Muscle of back (tissue), 11 donors: ENCODE measurements around the gene STRA6. TPM values are rescaled to one million over a fixed set of nuclear protein-coding genes. Genes with fewer than 3 reads are reported as not detected.
A peak's percentile ranks its signal among the peaks of the same experiment; 100 is the strongest.

Experiments
- DNase-seq, 3 donors: peaks; one replicate each; pipeline versions ENCODE4 v3.0.0 to v3.0.0-alpha.2; 2013
- polyA plus RNA-seq, 10 donors: library from polyadenylated mRNA; unstranded; fragments of 120-200 nt; gene quantifications; one replicate each; pipeline ENCODE4 v1.2.1, GENCODE V29; 2013; ENCODE audit not compliant: insufficient read length in 10 of 10

Gene STRA6
- polyA plus RNA-seq, 10 donors, result 0.58 to 1.9 (median 1.3) TPM

GRCh38 chr15:74227968-74228722, 25.6 kb upstream of the STRA6 start:
- DNase-seq, result peak in 1 of 3 donors; percentile 71

GRCh38 chr15:74226761-74227540, 24.4 kb upstream of the STRA6 start:
- DNase-seq, result no peak

- DNase-seq, result no peak
Measured at GRCh38 chr15:74225928-74226327, 23.3 kb upstream of the STRA6 start.

- DNase-seq, result peak in 1 of 3 donors; percentile 54
Measured at GRCh38 chr15:74222240-74223119, 19.9 kb upstream of the STRA6 start.

DNA sequence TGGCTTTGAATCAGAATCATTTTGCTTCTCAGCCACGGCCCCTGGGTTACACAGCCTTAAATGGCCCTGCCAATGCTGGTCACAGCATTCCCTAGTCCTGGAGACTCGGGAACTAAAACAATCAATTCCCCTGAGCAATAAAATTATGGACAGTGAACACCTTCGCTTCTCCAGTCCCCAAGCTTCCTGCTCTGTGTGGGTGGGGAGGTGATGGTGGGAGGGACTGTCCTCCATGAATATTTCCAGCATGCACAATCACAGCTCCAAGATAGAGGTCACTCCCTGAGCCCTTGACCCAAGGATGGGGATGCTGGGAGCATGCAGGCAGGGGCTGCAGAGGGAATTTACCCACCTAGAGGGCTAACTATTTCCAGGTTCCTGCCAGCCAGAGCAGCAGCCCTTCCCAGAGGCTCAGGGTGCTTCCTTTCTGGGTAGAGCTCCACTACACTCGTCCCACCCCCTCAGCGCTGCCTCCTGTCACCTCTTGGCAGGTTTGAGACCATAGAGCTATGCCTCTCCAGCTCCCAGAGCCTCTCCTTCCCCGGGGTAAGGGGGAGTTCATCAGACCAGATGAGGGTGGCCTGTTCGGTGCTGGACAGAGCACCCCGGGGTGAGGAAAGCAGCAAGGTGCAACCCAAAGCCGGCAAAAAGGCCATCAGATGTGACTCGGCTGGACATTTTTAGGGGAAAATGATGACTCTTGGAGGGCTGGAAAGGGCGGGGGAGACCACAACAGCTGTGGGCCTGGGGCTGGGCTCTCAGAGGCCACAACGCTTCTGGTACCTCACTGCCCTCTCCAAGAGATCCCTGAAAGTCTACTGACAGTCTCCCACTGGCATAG, 19.0 kb upstream of the STRA6 start:
- DNase-seq, result no peak

DNA sequence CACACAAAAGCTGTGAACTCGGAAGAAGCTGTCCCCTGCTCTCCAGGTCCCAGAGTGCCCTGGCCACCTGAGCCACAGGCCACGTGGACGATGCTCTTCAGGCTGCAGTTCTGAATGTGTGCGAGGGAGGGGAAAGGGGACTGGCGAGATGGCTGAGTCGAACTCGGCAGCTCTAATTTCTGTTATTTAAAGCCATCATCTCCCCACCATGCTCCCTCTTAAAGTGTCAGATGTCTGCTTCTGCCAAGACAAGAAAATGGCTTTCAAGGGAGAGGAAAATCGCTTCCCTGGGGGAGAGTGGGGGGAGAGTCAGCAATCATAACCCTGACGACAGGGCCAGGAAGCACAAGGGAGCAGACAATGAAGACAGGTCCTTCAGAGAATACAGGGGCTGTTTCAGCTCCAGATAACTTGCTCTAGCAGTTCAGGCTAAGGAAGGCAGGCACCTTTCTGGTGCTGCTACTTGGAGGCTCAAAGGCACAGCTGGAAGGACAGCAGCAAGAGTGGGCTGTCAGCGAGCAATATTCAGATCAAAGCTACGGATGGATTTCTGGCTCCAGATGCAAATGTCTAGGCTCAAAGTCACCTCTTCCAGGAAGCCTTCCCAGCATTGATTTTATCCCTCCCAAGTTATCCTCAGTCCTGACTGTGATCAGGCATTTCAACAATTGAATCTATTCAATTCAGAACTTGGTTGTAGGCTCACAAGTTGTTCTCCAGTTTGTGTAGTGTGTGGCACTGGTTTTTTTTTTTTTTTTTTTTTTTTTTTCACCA, 18.1 kb upstream of the STRA6 start:
- DNase-seq, result no peak

GRCh38 chr15:74217907-74218885, 15.6 kb upstream of the STRA6 start:
- no peak for DNase-seq

- DNase-seq, result no peak
Measured at GRCh38 chr15:74216949-74217348, 14.4 kb upstream of the STRA6 start.

- DNase-seq, result no peak
Measured at GRCh38 chr15:74215958-74216357, 13.4 kb upstream of the STRA6 start.

- no peak for DNase-seq
Measured at GRCh38 chr15:74214324-74215021, 11.9 kb upstream of the STRA6 start.

DNA sequence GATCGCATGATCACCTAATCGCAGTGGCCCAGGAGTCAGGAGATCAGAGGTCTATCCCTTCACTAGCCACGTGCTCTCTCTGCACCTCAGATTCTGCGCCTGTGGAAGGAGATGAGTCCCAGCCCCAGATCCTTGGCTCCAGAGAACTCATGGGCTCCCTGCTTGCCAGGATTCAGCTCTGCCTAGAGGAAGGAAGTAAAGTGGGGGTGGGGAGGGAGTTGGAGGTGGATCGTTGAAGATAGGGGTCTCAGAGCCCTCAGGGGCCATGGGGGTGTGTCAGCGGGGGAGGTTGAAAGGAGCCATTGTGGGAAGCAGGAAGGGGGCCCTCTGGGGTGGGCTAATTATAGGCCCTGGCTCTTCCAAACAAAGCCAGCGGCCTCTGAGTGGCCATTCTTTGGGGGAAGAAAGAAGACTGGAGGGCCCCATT, 11.3 kb upstream of the STRA6 start:
- peak in 1 of 3 donors; percentile 76 for DNase-seq

GRCh38 chr15:74212494-74212893, 9.9 kb upstream of the STRA6 start:
- no peak for DNase-seq

DNA sequence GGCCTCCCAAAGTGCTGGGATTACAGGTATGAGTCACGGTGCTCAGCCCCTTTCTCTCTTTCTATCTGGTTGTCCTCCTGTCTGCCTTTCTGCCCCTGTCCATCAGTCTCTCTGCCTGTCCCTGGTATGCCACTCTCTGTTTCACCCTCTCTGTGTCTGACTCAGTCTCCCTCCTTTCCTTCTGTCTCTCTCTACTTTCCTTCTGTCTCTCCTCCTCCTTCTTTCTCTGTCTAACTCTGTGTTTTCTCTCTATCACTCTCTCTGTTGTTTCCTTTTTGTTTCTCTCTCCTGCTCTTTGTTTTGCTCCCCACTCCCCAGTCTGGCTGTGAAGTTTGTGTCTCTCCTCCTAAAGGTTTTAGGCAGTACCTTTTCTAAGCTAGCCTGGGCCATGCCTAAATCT, 9.1 kb upstream of the STRA6 start:
- DNase-seq, result no peak

DNA sequence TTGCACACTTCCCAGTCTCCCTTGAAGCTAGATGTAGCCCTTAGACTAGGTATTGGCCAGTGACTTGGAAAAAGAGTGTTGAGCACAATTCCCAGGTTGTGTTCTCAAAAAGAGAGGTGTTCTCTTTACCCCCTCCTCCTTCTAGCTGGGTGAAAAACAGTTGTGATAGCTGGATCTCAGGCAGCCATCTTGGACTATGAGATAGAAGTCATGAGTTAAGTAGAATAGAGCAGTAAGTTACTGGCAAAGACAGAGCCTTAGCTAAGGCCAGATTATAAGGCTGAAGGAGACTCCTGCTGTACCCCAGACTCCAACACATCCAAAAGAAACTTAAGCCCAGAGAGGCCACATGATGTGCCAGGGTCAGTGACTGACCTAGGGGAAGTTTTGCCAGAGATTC, 8.1 kb upstream of the STRA6 start:
- DNase-seq, result no peak

DNA sequence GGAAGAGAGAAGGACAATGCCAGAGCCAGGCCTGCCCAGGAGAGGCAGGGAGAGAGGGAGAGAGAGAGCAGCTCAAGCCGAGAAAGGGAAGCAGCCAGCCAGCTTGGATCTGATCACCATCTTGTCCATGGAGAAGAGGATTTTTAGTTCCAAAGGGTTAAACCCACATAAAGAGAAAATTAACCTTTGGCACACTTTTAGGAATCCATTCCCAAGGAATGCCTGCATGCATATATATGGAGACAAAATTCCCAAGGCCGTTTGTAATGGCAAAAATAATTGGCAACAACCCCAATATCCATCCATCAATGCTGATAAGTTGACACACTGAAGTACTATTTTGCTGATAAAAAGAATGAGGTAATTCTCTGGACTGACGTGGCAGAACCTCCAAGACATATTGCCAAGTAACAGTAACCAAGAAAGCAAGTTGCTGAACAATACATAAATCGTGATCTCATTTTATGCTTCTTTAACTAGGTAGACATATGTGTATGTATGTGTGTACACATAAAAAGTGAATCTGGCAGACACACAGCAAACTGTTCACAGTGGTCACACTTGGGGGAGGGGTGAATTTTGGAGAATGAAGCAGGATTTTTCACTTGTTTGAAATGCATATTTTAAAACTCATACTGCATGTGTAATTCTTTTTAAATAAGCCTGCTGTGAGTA, 7.5 kb upstream of the STRA6 start:
- DNase-seq, result peak; percentile 59 to 88 (median 80)

- no peak for DNase-seq
Measured at GRCh38 chr15:74209560-74209958, 7.0 kb upstream of the STRA6 start.

- DNase-seq, result peak in 2 of 3 donors; percentile 53 to 73
Measured at GRCh38 chr15:74208901-74209559, 6.4 kb upstream of the STRA6 start.
